ENCODE data around the gene ZNF532.

Gene ZNF532

DNA sequence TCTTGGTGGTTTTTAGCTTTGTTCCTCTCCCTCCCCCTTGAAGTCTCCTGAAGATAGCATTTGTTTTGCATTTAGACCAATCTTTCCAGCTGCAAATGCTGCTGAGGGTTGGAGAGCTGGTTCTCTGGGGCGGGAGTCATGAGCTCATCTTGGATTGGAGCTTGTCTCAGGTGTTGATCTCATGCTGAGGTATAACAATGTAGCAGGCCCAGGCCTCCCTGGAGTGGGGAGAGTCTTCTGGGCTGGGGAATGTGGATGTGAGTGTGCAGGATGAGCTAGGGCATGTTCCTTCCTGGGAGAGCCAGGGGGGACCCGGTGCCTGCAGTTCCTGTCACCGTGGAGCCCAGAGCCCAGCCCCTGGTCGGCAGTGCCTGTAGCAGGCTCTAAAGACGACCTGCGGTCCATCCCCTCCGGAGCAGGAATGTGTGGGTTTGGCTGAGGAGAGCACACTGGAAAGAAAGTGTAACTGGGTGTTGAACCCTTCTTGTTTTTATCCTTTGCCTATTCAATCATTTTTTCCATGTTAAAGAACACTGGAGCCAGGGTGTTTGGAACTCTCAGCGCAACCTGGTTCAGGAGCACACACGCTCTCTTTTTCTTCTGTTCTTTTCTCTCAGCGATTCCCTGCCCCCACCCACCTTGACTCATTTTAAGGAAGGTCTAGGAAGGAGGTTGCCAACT, 2.7 kb downstream of the ZNF532 start:
- no peak for DNase-seq (ENCODE audit: low read depth)

DNA sequence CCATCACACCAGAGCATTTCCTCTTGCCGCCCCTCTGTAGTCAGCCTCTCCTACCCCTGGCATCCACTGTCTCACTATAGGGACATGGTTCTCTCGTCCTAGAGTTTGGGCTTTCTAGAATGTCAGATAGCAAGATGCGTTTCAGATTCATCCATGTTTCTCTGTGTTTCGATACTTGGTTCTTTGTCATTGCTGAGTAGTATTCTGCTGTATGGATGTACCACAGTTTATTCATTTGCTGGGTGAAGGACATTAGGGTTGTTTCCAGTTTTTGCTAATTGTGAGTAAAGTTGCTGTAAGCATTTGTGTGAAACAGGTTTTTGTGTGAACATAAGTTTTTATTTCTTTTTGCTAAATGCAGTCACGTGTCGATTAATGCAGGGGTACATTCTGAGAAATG, 3.8 kb downstream of the ZNF532 start:
- no peak for DNase-seq (ENCODE audit: low read depth)

DNA sequence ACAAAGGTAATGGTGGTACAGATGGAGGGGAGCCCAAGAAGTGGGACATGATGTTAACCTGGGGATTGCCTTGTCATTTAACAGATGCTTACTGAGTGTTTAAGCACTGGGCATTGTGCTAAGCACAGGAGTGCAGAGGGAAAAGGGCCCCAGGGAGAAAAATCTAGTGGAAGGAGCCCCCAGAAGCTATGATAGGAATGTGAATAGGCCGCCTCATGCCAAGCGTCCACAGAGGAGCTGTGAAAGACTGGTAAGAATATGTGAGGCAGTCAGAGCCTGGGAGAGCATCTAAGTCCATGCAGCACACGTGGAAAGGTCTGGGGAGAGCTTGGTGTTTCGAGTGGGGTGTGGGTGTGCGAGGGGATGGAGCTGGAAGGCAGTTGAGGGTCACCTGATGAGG, 5.5 kb downstream of the ZNF532 start:
- no peak for DNase-seq (ENCODE audit: low read depth)

DNA sequence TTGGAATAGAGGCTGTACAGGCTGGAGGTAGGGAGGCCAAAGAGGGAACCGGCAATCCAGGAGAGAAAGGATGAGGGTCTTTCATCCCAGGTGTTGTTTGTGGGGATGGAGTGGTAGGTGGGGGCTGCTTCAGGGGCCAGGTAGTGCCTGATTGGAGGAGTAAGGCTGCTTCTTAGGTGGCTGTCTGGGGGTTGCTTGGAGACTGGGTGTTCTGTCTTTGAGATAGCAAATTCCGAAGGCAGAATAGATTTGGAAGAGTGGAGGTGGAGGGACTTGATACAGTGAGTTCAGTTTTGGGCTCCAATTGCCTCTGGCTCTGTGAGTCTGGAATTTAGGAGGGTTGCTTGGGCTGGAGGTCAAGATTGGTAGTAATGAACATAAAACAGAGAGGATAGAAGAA, 5.9 kb downstream of the ZNF532 start:
- no peak for DNase-seq (ENCODE audit: low read depth)

DNA sequence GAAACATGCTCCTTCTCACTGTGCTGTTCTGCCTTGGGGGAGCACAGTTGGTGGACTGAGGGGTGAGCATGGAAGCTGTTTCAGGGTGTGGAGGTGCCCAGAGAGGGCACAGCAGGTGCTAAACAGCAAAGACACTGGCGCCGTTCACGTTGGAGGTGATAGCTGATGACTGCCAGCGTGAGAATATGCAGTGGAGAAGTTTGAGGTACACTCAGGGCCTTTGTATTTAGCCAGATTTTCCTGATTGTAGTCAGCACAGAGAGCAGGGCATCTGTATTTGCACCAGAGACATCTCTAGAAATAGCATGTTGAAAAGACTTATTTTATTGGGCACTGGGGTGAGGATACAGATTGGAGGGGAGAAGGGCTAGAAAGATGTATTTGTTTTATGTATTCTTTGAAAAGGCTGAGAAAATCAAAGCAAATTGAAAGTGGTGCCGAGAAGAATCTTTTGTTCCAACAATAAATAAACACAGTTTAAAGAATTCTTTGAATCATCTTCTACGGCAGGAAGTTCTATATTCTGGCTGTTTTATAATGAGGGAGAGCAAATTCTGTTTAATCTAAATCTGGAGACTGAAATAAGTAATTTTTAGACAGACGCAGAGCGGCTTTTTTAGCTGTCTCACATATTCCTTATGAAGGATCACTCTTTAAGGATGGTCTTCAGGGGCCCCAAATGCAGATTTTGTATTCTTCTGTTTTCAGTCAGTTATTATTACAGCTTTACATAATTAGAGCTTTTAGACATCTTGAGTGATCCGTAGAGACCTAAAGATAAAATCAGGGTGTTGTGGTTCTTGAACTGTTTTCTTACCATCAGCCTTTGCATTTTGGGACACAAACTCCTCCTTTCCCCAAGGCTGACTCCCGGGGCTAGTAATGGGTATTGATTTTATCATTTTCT, 7.1 kb downstream of the ZNF532 start:
- DNase-seq (ENCODE audit: low read depth), result no peak

DNA sequence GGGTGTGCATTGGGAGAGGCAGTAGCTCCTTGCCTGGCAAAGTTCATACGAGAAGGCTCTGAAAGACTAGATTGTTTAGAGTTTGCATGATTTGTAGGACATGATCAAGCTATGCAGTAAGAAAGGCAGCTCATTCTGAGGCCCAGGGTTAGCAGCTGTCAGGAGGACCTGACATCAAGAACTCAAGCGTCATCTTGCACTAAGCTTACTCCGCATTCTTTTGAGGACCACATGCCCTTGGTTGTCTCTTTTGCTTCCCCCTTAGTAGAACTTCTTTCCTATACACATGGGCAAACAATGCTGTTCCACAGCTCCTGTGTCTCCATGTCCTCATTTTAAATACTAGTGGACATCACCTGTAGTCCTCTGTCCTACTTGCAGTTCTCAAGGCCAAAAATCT, 14.0 kb downstream of the ZNF532 start:
- DNase-seq (ENCODE audit: low read depth), result no peak

DNA sequence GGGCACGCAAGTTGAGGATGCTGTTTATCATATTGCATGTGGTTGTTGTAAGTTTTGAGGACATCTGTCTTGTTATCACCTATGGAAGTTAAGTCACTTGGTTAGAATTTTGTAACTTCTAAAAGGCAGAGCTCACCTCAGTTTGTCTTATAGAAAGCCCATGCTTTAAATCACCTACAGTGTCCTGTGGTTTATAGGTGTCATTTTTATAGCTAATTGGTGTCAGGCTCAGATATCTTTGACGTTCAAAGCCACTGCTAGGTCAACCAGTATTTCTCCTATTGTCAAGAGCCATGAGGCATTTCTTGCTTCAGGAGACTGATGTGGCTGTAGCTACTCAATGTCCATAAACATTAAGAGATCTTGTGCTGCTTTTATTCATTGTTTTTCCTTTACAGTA, 16.8 kb downstream of the ZNF532 start:
- DNase-seq (ENCODE audit: low read depth), result no peak

DNA sequence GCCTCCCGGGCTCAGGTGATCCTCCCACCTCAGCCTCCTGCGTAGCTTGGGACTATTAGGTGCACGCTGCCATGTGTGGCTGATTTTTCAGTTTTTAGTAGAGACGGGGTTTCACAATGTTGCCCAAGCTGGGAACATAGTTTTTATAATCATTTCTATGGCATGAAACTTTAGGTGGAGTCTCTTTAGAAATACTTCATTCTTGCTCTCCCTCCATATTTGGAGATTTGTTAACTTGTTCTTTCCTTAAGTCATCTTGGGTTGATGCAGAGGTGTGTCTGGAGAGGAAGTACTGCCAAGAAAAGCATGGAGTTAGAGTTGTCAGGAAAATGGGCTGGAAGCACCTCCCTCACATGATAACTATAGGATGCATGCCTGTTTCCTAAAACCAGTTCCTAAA, 17.4 kb downstream of the ZNF532 start:
- DNase-seq (ENCODE audit: low read depth), result no peak

DNA sequence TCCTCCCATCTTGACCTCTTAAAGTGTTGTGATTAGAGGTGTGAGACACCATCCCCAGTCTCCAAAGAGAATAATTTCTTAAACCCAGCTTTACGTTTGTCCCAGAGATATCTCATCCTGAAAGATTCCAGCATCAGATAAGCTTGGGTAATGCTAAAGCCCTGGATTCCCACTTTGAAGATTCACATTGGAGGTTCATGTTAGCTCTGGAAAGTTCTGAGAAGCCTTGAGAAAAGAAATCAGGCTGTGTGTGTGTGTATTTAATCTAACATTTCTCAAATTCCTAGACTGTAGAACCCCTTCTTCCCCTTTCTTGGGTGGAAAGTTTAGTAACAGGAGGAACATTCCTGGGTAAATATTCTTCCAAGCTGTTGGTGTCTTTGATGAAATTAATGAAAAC, 18.0 kb downstream of the ZNF532 start:
- no peak for DNase-seq (ENCODE audit: low read depth)

DNA sequence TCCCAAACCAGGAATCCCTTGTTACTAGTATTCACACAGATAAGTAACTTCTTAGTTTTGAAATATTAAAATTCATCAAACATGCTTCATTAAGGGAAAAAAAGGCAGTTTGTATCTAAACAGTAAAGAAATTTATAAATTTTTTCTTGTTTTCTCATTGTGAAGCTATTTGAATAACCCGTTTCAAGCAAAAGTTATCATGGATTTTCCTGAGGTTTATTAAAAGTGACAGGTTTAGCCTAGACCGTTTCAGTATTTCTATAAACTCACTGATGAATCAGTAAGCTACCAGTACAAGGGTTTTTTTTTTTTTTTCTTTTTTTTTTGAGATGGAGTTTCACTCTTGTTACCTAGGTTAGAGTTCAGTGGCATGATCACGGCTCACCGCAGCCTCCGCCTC, 20.0 kb downstream of the ZNF532 start:
- DNase-seq (ENCODE audit: low read depth), result no peak

DNA sequence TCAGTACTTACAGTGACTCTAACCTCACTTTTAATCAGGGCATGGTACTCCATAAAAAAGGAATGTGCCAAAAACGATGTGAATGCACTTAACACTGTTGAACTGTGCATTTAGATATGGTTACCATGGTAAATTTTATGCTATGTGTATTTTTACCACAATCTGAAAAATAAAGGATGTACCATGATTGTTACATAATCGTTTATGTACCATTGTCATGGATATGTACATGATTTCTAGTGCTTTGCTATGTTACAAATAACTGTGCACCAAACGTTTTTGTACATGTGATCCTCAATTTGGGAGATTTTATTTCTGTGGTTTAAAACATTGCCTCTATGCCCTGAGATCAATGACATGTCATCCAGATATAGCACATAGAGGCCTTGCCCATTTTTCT, 21.8 kb downstream of the ZNF532 start:
- no peak for DNase-seq (ENCODE audit: low read depth)

DNA sequence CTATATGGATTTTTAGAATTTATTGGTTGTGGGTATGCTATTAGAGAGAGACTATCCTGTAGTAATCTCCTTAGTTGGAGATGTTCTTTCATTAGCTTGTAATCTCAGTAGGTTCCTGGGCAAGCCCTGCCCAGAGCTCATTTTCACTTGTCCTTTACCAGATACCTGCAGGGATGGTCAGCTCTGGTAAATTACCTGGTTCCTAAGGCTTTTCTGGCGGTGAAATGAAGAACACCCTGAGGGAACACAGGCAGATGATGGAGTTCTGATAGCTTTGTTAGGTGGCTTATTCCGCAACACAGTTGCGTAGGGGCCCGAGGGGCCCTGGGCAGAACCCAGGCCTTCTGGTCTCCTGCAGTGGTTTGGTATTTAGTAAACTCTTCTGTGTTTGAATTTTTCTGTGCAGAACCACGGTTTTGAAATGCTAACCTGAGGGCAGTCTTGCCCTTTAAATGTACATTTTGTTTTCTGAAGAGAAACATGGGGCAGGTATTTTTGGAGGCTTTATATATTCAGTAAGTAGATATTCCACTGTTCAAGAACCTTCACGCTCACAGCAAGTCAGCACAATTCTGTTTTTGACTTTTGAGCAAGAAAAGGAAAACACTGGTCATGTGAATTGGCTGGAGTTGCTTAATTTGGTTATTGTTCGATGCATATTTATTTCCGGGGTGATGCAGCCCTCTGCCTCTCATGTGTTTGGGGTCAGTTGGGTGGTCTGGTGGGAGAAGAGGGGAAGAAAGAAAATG, 22.4 kb downstream of the ZNF532 start:
- no peak for DNase-seq (ENCODE audit: low read depth)

DNA sequence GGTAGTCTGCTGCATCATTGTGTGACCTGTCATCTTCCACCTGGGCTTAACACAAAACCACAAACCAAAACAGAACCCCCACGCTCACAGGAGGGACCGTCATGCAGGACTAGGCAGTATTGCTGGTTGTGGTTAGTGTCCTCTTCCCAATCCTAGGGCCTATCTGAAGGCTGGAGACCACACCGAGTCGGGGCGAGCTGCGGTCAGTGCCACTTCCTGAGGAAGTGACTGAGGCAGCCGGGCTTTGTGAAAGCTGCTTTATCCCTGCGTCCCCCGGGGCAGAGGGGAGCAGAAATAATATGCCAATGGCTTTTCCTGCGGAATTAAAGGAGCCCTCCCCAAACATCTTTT, 22.9 kb downstream of the ZNF532 start:
- no peak for DNase-seq (ENCODE audit: low read depth)

DNA sequence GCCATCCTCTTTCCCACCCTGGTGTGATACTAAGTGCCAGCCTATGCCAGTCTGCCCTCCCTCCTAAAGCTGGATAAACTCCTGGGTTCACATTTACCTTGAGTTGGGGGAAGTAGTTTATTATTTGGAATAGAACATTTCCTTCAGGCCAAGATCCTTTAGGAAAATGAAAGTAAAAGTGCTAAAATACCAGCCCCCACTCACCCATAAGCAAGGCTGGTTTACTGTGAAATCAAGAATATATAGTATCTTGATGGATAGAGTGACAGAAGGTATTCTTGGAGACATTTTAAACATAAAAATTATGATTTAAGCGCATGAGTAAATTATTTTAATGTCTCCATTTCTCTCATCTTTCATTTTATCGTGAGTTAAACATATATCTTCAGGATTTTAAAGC, 27.1 kb downstream of the ZNF532 start:
- DNase-seq (ENCODE audit: low read depth), result no peak

DNA sequence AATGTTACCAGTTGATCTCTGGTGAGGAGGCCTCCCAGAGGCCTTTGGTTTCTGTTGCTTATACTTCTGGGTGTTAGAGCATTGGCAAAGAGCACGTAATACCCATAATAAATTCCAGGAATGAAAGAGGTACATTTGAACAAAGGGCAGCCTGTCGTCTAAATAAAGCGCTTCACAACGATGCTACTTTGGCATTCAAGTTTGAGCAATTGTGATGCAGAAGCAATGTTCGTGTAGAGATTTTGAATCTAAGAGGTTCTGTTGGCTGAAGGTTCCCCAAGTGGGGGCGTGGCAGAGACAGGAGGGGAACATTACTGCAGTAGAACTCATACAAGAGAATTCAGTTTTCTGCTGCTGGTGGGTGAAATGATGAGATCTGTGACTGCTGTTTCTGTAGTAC, 27.8 kb downstream of the ZNF532 start:
- no peak for DNase-seq (ENCODE audit: low read depth)

DNA sequence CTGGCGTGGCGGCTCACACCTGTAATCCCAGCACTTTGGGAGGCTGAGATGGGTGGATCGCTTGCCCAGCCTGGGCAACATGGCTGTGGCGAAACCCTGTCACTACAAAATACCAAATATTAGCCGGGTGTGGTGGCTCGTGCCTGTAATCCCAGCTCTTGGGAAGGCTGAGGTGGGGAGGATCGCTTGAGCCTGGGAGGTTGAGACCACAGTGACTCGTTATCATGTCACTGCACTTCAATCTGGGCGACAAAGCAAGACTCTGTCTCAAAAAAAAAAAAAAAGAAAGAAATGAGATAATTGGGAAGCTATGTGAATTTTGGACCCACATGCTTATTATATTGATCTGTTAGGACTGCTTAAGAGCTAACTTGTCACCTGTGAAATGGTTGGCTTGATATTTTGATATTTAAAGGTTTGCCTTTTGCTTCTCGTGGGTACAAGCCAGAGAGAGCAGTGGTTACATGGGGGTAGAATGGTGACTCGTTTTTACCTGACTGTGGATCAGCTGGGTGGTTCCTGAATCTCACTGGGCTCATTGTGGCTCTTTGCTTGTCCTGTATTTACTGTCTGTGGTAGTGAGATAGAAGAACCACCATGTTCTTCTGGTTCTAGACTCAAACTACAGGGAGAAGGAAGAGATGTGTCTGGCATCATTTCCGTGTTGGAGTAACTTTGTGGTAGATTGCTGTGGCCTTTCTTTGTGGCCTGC, 28.9 kb downstream of the ZNF532 start:
- no peak for DNase-seq (ENCODE audit: low read depth)

DNA sequence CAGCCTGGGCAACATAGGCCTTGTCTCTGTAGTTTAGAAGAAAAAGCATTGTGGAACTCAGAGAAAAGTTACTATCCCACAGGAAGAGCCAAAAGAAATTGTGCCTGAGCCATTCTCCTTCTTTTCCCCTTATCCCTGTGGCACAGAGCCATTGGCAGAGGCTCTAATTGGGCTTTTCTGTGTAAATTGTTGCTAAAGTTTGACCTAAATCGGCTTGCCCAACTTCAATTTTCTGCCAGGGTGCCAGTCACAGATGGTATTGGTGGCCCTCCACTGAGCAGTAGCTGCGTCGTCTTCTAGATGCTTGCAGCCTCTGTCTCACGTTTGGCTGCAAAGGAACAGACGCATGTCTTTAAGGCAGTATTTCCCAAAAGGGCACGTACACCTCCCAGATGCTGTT, 30.3 kb downstream of the ZNF532 start:
- no peak for DNase-seq (ENCODE audit: low read depth)

DNA sequence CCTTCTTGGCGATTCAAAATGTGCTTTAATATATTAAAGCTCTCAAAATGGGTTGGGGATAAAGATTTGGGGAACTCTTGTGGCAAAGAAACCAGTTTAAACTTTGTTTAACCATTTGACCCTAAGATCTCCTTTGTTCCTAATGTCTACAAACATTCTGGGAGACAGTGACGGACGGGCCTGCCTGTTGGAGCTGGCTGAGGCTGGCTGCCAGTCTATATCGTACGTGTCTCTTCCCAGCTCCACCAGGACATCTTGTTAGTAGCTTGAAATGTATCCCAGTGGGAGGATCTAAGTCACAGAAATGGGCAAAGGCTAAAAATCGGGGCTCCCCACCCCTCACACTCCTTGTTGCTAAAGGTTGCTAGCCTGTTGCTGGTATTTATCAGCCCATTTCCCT, 30.7 kb downstream of the ZNF532 start:
- no peak for DNase-seq (ENCODE audit: low read depth)

DNA sequence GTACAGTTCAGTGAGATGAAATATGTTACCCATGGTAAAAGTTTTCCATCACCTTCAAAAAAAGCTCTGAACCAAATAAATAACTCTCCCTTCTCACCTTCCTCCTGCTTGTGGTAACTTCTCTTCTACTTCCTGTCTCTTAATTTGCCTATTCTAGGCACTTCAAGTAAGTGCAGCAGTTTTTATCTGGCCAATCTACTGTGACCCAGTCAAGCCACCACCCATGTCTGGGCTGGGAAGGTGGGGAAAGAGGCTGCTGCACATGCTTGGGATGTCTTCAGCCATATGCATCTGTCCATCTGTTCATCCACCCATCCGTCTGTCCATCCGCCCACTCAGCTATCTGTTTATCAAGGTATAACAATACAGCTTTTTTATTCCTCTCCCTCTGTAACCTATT, 31.6 kb downstream of the ZNF532 start:
- DNase-seq (ENCODE audit: low read depth), result no peak

DNA sequence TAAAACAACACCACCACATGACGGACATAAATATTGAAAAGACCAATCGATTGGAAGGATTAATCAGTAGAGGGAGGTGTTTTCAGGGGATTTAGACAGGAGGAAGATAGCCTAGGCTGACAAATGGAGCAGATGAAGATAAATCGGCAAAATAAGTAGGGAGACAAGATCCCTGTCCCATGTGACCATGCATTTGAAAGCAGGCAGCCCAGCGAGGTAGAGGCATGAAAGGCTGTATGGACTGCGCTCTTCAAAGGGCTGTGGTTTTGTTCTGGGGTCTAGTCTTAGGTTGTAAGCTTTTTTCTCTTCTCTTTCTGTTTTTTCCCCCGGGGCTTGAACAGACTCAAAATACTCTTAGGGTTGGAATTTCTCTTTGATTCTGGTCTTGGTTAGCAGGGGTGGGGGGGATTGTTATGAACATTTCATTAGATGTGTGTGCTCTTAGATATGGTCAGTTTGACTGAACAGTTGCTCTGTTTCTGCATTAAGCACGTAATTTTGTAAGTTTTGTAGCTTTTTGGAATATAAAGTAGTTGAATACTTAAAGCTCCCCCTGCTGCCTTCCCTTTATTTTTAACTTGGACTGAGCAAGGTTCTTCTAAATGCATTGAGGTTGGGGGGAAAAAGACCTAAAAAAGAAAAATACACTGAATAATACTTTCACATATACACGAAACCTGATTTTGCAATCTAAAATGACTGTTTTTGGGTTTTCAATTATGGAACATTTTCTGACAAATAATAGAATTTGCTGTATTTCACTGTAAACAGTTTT, 32.2 kb downstream of the ZNF532 start:
- no peak for DNase-seq (ENCODE audit: low read depth)

DNA sequence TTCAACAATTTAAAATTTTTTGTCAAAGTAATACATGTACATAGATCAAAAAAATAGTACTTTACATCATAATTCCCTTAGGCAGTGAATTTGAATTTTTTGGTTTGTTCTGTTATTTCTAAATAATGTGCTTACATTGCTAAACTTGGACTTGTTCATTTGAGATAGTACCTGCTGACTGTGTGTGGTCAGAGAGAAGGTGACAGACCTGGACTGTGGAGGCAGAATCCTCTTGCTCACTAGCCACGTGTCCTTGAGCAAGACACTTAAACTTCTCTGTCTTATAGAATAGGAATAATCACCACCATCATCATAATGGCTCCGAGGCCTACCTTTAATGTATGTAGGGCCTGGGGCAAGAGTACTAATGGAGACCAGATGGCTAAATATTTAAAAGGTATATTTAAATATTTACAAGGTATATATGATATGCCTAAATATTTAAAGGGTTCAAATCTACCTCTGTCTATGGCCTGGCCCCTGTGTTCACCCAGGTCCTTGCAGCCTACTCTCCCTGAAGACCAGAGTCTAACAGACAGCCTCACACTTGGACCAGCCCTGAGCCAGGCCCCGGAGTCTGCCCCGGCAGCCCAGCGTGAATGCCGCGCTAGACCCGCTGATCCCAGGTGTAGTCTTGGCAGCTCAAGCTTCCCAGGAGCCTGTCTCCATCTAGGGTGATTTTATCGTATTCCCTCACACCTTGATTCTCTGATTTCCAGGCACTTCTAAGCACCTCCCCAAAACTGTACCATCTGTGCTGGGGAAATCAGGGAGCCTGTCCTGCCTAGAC, 33.5 kb downstream of the ZNF532 start:
- no peak for DNase-seq (ENCODE audit: low read depth)

Data from stromal cell of bone marrow (primary cell).